Mucosa of descending colon (tissue), 3 donors: ENCODE results near the gene PROSER1. TPM values are rescaled to one million over a fixed set of nuclear protein-coding genes. Genes with fewer than 3 reads are reported as not detected.

Experiments used
- ATAC-seq: fragments of 200-7000 bp; cut with Tn5 transposase; one replicate; pipeline ENCODE4 v1.9.1; 2020; ENCODE audit warnings: mild to moderate bottlenecking, moderate library complexity
- DNase-seq, 3 donors: peaks; one replicate each; pipeline ENCODE4 v3.0.0-alpha.2; 2020
- H3K36me3 ChIP-seq: fragments of 200-600 bp; one replicate; pipeline ENCODE4 v1.8.0; 2021; ENCODE audit warnings: low read depth, mild to moderate bottlenecking
- H3K4me1 ChIP-seq: fragments of 200-600 bp; one replicate; pipeline ENCODE4 v1.8.0; 2021; ENCODE audit warnings: low read depth, mild to moderate bottlenecking
- H3K4me3 ChIP-seq: fragments of 200-600 bp; one replicate; pipeline ENCODE4 v1.8.0; 2021; ENCODE audit warnings: mild to moderate bottlenecking
- H3K9me3 ChIP-seq: fragments of 200-600 bp; one replicate; pipeline ENCODE4 v1.8.0; 2021; ENCODE audit warnings: mild to moderate bottlenecking
- CTCF ChIP-seq: fragments of 200-600 bp; IDR thresholded peaks from one replicate; pipeline ENCODE4 v1.8.0; 2022; ENCODE audit warnings: antibody characterized with exemption, mild to moderate bottlenecking
- intact Hi-C, 2 donors: fragments of 100-400 bp; cut with DNase I in 1 of 2; cut with micrococcal nuclease in 1 of 2; formaldehyde crosslinking; loops; one replicate each; pipeline versions ENCODE4 v1.11.0 to v1.11.1; 2022; cut with DNase I, micrococcal nuclease
- total RNA-seq, 3 donors: library from RNA; stranded (reverse); fragmentation: NEBNext Ultra II Directional in 2 of 3; extraction: Animal tissue kit (Norgen Biotek cat#: 25700) in 2 of 3; gene quantifications; one replicate each; pipeline versions ENCODE4 v1.2.1 to v1.2.4, GENCODE V29; 2021 to 2023
- donor health status: DM: no; HTN: no; CAD: no; lungs with moderate emphysema.
- donor health status: DM: no; HTN: no; CAD: no.
- donor health status: DM: no; HTN: yes; CAD: no.

The PROSER1 gene
- total RNA-seq, 3 donors from 2014 or later = 37.4 to 45.0 (median 43.3) TPM

- Histone ChIP-seq H3K36me3 (no peaks in the 10 kb centered on the region), H3K9me3 (no peaks in the 10 kb centered on the region), H3K4me3 (no peak overlapping the region), H3K4me1 (peaks cover 27% of the 10 kb centered on the region)
- intact Hi-C loops = no loop called here
- ATAC-seq (peak; percentile 85), DNase-seq (peak in 1 of 3 donors; percentile 30)
- TF ChIP-seq CTCF = no peak
These were observed 12.5 kb downstream of the PROSER1 start for GRCh38 chr13:39025433-39025839.

- Histone ChIP-seq H3K9me3 (no peaks in the 10 kb centered on the region), H3K4me3 (no peak overlapping the region), H3K36me3 (no peaks in the 10 kb centered on the region), H3K4me1 (peaks cover 27% of the 10 kb centered on the region)
- DNase-seq = peak in 1 of 3 donors; percentile 61
- intact Hi-C loops = no loop called here
- no peak for TF ChIP-seq CTCF
- peak; percentile 78 for ATAC-seq
These were observed 14.1 kb downstream of the PROSER1 start for GRCh38 chr13:39023761-39024160.

- peaks cover 27% of the 10 kb centered on the region for H3K4me1 ChIP-seq
- ATAC-seq = peak; percentile 60
- no peak for DNase-seq
- intact Hi-C loops = no loop called here
- H3K36me3 ChIP-seq = no peaks in the 10 kb centered on the region
- no peak for TF ChIP-seq CTCF
- no peak overlapping the region for H3K4me3 ChIP-seq
- H3K9me3 ChIP-seq = no peaks in the 10 kb centered on the region
These were observed 14.6 kb downstream of the PROSER1 start for GRCh38 chr13:39023316-39023715.

- Histone ChIP-seq H3K4me3 (no peak overlapping the region), H3K9me3 (no peaks in the 10 kb centered on the region), H3K36me3 (peaks cover 4% of the 10 kb centered on the region), H3K4me1 (peaks cover 27% of the 10 kb centered on the region)
- DNase-seq = no peak
- intact Hi-C loops = no loop called here
- no peak for TF ChIP-seq CTCF
- no peak for ATAC-seq
These were observed 16.9 kb downstream of the PROSER1 start for GRCh38 chr13:39020853-39021462.

- DNase-seq (peak in 1 of 3 donors; percentile 41), ATAC-seq (peak; percentile 77)
These were observed 21.1 kb downstream of the PROSER1 start for GRCh38 chr13:39016787-39017186.

More at GRCh38 chr13:39016787-39017186, 21.1 kb downstream of the PROSER1 start:
- peak; percentile 31 for TF ChIP-seq CTCF
- peaks cover 4% of the 10 kb centered on the region for H3K36me3 ChIP-seq
- no peaks in the 10 kb centered on the region for H3K4me1 ChIP-seq
- H3K4me3 ChIP-seq = no peak overlapping the region
- intact Hi-C loops = no loop called here
- no peaks in the 10 kb centered on the region for H3K9me3 ChIP-seq
